Immature natural killer cell (primary cell): ENCODE measurements around the gene PCBP3. TPM values are rescaled to one million over a fixed set of nuclear protein-coding genes. Genes with fewer than 3 reads are reported as not detected.
A peak's percentile ranks its signal among the peaks of the same experiment; 100 is the strongest.
"Not testable (repeated sequence)": the region's sequence is repeated elsewhere in the genome, so short reads cannot be mapped to it uniquely, and the experiment has no call there.

Source experiments
- DNase-seq, 3 donors: peaks; one replicate each; pipeline ENCODE4 v3.0.0; 2022; ENCODE audit warnings: mixed read lengths in 1 of 3
- H3K27ac Mint-ChIP-seq, 6 donors: one replicate each; pipeline ENCODE4 v1.8.0; 2020; ENCODE audit warnings: mixed read lengths in 6 of 6, mild to moderate bottlenecking in 5 of 6, inconsistent platforms in 4 of 6, moderate library complexity in 3 of 6
- H3K27me3 Mint-ChIP-seq, 3 donors: one replicate each; pipeline ENCODE4 v1.8.0; 2020 to 2021; ENCODE audit warnings: low read depth in 3 of 3, mild to moderate bottlenecking in 3 of 3, mixed read lengths in 3 of 3, moderate library complexity in 3 of 3, inconsistent platforms in 1 of 3
- H3K36me3 Mint-ChIP-seq, 3 donors: one replicate each; pipeline ENCODE4 v1.8.0; 2020; ENCODE audit warnings: mixed read lengths in 3 of 3, inconsistent platforms in 2 of 3, mild to moderate bottlenecking in 2 of 3
- H3K4me1 Mint-ChIP-seq, 2 donors: one replicate each; pipeline ENCODE4 v1.8.0; 2020; ENCODE audit warnings: inconsistent platforms in 2 of 2, mild to moderate bottlenecking in 2 of 2, mixed read lengths in 2 of 2, moderate library complexity in 1 of 2
- H3K4me3 Mint-ChIP-seq, 5 donors: one replicate each; pipeline ENCODE4 v1.8.0; 2020; ENCODE audit warnings: mild to moderate bottlenecking in 5 of 5, mixed read lengths in 5 of 5, inconsistent platforms in 3 of 5, moderate library complexity in 3 of 5
- H3K9me3 Mint-ChIP-seq, 6 donors: one replicate each; pipeline ENCODE4 v1.8.0; 2020; ENCODE audit warnings: mild to moderate bottlenecking in 6 of 6, mixed read lengths in 6 of 6, inconsistent platforms in 4 of 6, moderate library complexity in 3 of 6
- polyA plus RNA-seq, 3 donors: library from polyadenylated mRNA; unstranded; fragments of 300-500 nt; fragmentation: Illumina TruSeq; gene quantifications; one replicate each; pipeline ENCODE4 v1.2.3, GENCODE V29; 2021

The PCBP3 gene
- polyA plus RNA-seq, 3 donors from 2014 or later: 0.27 to 0.71 TPM; not detected in 1

GRCh38 chr21:45969921-45970673 is 326.6 kb downstream of the PCBP3 start:
- Mint-ChIP-seq H3K27me3 (peaks cover 8 to 16% (median 14%) of the 10 kb centered on the region in 3 donors), H3K4me3 (no peak overlapping the region), H3K4me1 (peaks cover 11 to 15% of the 10 kb centered on the region in 2 donors), H3K9me3 (peaks cover 0 to 2% (median 0%) of the 10 kb centered on the region in 6 donors), H3K36me3 (peaks cover 0 to 3% (median 0%) of the 10 kb centered on the region in 3 donors), H3K27ac (no peak overlapping the region)
- no peak for DNase-seq

DNA sequence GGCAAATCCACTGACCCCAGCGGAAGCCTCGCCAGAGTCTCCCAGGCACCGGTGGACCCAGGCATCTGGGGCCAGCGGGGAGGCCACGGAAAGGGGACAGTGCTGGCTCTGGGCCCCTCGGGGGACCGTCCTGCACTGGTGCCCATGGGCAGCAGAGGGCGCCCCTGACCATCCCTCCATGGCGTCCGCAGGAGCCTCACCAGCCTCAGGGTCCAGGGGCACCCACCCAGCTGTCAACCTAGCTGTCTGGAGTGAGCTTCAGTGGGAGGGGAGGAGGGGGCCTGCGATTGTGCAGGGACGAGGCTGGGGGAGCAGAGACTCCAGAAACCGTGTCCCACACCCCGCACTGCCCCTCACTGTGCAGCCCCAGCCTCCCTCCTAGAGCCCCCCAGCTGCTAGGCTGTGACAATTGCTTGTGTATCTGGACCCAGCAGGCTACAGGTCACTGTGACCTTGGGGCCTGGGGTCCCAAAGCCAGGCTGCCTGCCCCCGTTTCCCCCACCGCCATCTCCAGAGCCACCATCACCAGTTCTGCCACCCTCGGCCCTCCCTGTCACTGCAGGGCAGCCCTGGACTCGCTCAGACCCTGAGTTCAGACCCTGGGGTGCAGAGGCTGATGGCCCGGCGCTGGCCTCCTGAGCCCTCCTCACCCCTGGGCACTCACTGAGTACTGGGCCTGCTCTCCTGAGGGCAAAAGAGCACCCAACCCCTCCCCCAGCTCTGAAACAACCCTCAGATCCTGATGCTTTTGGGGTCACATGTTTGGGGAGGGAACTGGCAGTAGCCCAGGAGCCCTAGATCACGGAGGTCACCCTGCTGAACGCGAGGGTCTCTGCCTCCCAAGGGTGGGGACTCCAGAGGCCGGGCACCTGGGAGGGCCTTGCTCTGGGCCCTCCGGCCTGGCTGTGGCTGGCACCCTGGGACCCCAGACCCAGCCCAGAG is 327.4 kb downstream of the PCBP3 start:
- Mint-ChIP-seq H3K4me3 (no peak overlapping the region), H3K27me3 (peaks cover 14 to 21% (median 21%) of the 10 kb centered on the region in 3 donors), H3K9me3 (no peaks in the 10 kb centered on the region), H3K36me3 (no peaks in the 10 kb centered on the region), H3K27ac (no peak overlapping the region), H3K4me1 (peaks cover 19 to 24% of the 10 kb centered on the region in 2 donors)
- DNase-seq: peak in 2 of 3 donors; percentile 29 to 42

GRCh38 chr21:45971616-45972352 is 328.3 kb downstream of the PCBP3 start:
- H3K4me3 Mint-ChIP-seq: no peak overlapping the region
- H3K36me3 Mint-ChIP-seq: no peaks in the 10 kb centered on the region
- H3K27me3 Mint-ChIP-seq: peaks cover 17 to 21% (median 19%) of the 10 kb centered on the region in 3 donors
- no peak for DNase-seq
- H3K9me3 Mint-ChIP-seq: no peaks in the 10 kb centered on the region
- H3K27ac Mint-ChIP-seq: no peak overlapping the region
- H3K4me1 Mint-ChIP-seq: peaks cover 21 to 26% of the 10 kb centered on the region in 2 donors

- Mint-ChIP-seq H3K9me3 (no peaks in the 10 kb centered on the region), H3K4me3 (no peak overlapping the region), H3K27ac (no peak overlapping the region), H3K27me3 (peaks cover 16 to 19% (median 19%) of the 10 kb centered on the region in 3 donors), H3K36me3 (no peaks in the 10 kb centered on the region), H3K4me1 (peaks cover 21 to 26% of the 10 kb centered on the region in 2 donors)
- DNase-seq: no peak
Measured at GRCh38 chr21:45972353-45972715, 328.8 kb downstream of the PCBP3 start.

DNA sequence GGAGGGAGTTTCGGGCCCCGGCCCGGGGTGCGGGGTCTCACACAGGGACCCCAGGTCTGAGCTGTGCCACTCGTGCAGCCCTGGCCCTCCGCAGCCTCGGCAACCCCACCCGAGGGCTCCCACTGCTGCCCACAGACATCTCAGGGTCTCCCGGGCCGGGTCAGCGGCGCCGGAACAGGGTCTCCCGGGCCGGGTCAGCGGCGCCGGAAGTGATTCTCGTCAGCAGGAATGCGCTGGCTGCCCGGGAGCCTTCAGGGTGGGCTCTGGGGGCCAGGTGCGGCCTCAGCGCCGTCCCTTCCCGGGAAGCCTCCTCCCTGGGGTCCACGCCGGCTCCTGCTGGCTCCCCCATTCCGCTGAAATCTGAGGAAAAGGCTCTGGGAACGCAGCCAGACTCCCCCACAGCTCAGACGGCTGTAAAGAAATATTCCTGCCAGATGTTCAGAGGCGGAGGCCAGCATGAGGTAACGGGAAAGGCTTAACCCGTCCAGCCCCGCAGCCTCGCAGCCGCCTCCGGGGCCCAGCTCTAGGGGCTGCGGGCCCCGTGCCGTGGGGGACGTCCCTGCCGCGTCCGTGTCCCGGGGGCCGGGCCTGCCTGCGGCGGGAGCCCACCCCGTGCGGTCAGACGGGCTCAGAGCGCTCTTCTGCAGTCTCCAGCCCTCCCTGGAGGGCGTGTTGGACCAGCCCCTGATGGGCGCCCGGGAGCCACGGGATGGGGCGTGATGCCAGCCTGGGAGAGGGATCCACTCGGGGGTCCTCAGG is 329.4 kb downstream of the PCBP3 start:
- Mint-ChIP-seq H3K27ac (peak overlapping the region in 1 of 6 donors; percentile 79), H3K4me3 (peak overlapping the region in 2 of 5 donors; percentile 58 to 94), H3K4me1 (peaks cover 21 to 26% of the 10 kb centered on the region in 2 donors), H3K9me3 (no peaks in the 10 kb centered on the region), H3K36me3 (no peaks in the 10 kb centered on the region), H3K27me3 (peaks cover 15 to 19% (median 17%) of the 10 kb centered on the region in 3 donors)
- no peak for DNase-seq

- H3K4me3 Mint-ChIP-seq: peak overlapping the region; percentile 85 to 94 (median 87)
- peak; percentile 67 to 75 (median 72) for DNase-seq
- peaks cover 16 to 19% (median 19%) of the 10 kb centered on the region in 3 donors for H3K27me3 Mint-ChIP-seq
- H3K36me3 Mint-ChIP-seq: no peaks in the 10 kb centered on the region
- H3K27ac Mint-ChIP-seq: peak overlapping the region in 5 of 6 donors; percentile 68 to 83 (median 79)
- peaks cover 24 to 26% of the 10 kb centered on the region in 2 donors for H3K4me1 Mint-ChIP-seq
- H3K9me3 Mint-ChIP-seq: no peaks in the 10 kb centered on the region
Measured at GRCh38 chr21:45973475-45974072, 330.0 kb downstream of the PCBP3 start.

GRCh38 chr21:45974073-45975019 is 330.8 kb downstream of the PCBP3 start:
- no peaks in the 10 kb centered on the region for H3K9me3 Mint-ChIP-seq
- H3K4me1 Mint-ChIP-seq: peaks cover 25 to 26% of the 10 kb centered on the region in 2 donors
- DNase-seq: no peak
- peak overlapping the region; percentile 85 to 94 (median 87) for H3K4me3 Mint-ChIP-seq
- H3K27me3 Mint-ChIP-seq: peaks cover 18 to 20% (median 19%) of the 10 kb centered on the region in 3 donors
- H3K27ac Mint-ChIP-seq: peak overlapping the region in 5 of 6 donors; percentile 26 to 81 (median 71)
- no peaks in the 10 kb centered on the region for H3K36me3 Mint-ChIP-seq

DNA sequence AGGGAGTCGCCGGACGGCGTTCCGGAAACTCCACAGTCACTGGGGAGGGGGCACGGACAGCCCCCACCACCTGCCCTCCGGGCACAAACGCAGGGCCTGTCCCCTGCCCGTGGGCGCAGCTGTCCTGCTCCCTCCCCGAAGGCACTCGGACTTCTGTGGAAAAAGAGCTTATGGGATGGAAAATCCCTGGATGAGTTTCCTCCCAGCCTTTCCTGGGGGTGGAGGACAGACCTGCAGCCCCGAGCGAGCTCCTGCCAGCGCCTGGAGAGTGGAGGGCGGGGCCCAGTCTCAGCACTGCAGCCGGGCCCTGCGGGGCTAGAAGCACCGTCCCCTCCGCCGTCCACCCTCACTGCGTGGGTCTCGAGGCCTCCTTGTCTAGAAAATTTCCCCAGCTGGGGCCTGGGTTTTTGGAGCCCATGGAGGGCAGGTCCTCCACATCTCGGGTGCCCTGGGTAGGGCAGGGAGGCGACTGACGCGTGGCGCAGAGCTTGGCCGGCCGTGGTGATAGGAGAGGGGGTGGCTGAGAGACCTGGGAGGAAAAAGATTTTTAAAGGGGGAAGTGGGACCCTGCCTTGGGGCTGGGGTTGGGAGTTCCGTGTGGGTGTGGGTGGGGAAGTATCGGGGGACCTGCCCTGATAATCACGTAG is 331.6 kb downstream of the PCBP3 start:
- peak in 2 of 3 donors; percentile 22 to 29 for DNase-seq
- Mint-ChIP-seq H3K9me3 (no peaks in the 10 kb centered on the region), H3K27me3 (peaks cover 18 to 20% (median 19%) of the 10 kb centered on the region in 3 donors), H3K4me3 (peak overlapping the region; percentile 71 to 94 (median 86)), H3K27ac (peak overlapping the region in 5 of 6 donors; percentile 76 to 92 (median 79)), H3K4me1 (peaks cover 25 to 26% of the 10 kb centered on the region in 2 donors), H3K36me3 (no peaks in the 10 kb centered on the region)

DNA sequence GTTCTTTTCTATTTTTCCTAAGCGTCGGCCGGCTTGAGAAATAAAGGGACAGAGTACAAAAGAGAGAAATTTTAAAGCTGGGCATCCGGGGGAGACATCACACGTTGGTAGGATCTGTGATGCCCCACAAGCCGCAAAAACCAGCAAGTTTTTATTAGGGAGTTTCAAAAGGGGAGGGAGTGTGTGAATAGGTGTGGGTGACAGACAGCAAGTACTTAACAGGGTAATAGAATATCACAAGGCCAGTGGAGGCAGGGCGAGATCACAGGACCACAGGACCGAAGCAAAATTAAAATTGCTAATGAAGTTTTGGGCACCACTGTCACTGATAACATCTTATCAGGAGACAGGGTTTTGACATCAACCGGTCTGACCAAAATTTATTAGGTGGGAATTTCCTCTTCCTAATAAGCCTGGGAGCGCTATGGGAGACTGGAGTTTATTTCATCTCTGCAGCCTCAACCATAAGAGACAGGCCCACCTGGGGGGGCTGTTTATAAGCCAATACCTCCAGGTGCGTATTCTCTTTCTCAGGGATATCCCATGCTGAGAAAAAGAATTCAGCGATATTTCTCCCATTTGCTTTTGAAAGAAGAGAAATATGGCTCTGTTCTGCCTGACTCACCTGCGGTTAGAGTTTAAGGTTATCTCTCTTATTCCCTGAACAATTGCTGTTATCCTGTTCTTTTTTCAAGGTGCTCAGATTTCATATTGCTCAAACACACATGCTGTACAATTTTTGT is 332.3 kb downstream of the PCBP3 start:
- H3K4me3 Mint-ChIP-seq: peak overlapping the region; percentile 52 to 94 (median 86)
- peak; percentile 45 to 63 (median 55) for DNase-seq
- peaks cover 25 to 26% of the 10 kb centered on the region in 2 donors for H3K4me1 Mint-ChIP-seq
- peaks cover 18 to 20% (median 19%) of the 10 kb centered on the region in 3 donors for H3K27me3 Mint-ChIP-seq
- H3K36me3 Mint-ChIP-seq, H3K9me3 Mint-ChIP-seq: not testable (repeated sequence)
- H3K27ac Mint-ChIP-seq: peak overlapping the region in 5 of 6 donors; percentile 76 to 92 (median 79)

DNA sequence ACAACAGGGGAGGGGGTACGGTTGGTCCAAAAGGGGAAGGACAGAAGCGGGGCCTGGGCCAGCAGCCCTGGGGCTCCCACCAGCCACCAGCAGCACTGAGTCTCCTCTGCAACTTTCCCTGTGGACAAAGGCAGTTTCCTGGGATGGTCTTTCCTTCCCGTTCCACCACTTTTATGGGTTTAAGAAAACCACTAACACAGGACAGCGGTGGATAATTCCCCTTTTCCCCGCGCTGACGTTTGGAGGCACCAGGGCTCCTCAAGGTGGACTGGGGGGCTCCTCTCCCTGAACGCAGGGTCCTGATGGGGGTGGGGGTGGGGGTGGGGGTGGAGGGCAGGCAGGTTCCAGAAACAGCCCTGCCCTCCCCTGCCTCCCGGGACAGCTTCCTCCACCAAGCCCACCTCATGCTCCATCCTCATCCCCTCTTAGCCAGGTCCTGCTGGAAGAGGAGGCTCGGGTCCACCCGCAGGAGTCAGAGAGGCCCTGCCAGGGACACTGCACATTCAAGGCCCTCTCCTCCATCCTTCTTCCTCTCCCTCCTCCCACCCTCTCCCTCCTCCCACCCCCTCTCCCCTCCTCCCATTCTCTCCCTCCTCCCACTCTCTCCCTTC is 333.3 kb downstream of the PCBP3 start:
- H3K27ac Mint-ChIP-seq: no peak overlapping the region
- H3K4me1 Mint-ChIP-seq: peaks cover 25 to 26% of the 10 kb centered on the region in 2 donors
- H3K36me3 Mint-ChIP-seq: no peaks in the 10 kb centered on the region
- DNase-seq: no peak
- H3K4me3 Mint-ChIP-seq: no peak overlapping the region
- no peaks in the 10 kb centered on the region for H3K9me3 Mint-ChIP-seq
- H3K27me3 Mint-ChIP-seq: peaks cover 15 to 20% (median 19%) of the 10 kb centered on the region in 3 donors
